Endodermal cell (in vitro differentiated cells): ENCODE data around the gene ANGPTL3. TPM values are rescaled to one million over a fixed set of nuclear protein-coding genes. Genes with fewer than 3 reads are reported as not detected.

Experiments
- DNase-seq: peaks from one replicate; pipeline ENCODE4 v3.0.0-alpha.2; 2017
- H3K27ac ChIP-seq: 2 replicates; pipeline ENCODE4 v1.5.1; 2013; ENCODE audit warnings: mild to moderate bottlenecking, low read depth, low read length, moderate library complexity
- H3K27me3 ChIP-seq: 2 replicates; pipeline ENCODE4 v1.6.1; 2013; ENCODE audit warnings: mild to moderate bottlenecking, low read length, moderate library complexity; ENCODE audit not compliant: insufficient read depth, control insufficient read depth, poor library complexity, severe bottlenecking
- H3K36me3 ChIP-seq: 2 replicates; pipeline ENCODE4 v1.7.0; 2013; ENCODE audit warnings: mild to moderate bottlenecking, low read length, moderate library complexity; ENCODE audit not compliant: control insufficient read depth, insufficient read depth
- H3K4me1 ChIP-seq: one replicate; pipeline ENCODE4 v1.7.0; 2013; ENCODE audit warnings: low read length; ENCODE audit not compliant: control insufficient read depth, insufficient read depth
- H3K4me3 ChIP-seq: 2 replicates; pipeline ENCODE4 v1.5.1; 2013; ENCODE audit warnings: mild to moderate bottlenecking, low read length, moderate library complexity
- H3K9ac ChIP-seq: 2 replicates; pipeline ENCODE4 v1.6.1; 2013; ENCODE audit warnings: mild to moderate bottlenecking, low read length, moderate library complexity; ENCODE audit not compliant: poor library complexity, severe bottlenecking; ENCODE audit errors: extremely low read depth
- H3K9me3 ChIP-seq: 2 replicates; pipeline ENCODE4 v1.6.1; 2013; ENCODE audit warnings: mild to moderate bottlenecking, low read length, moderate library complexity; ENCODE audit not compliant: control insufficient read depth
- H3K27ac Mint-ChIP-seq: 2 replicates; pipeline ENCODE4 v1.8.0; 2020; ENCODE audit warnings: mixed read lengths
- H3K27me3 Mint-ChIP-seq: 2 replicates; pipeline ENCODE4 v1.8.0; 2021; ENCODE audit warnings: mild to moderate bottlenecking, mixed read lengths; ENCODE audit not compliant: insufficient read depth
- H3K36me3 Mint-ChIP-seq: 2 replicates; pipeline ENCODE4 v1.8.0; 2020; ENCODE audit warnings: low read depth, mixed read lengths
- H3K4me1 Mint-ChIP-seq: 2 replicates; pipeline ENCODE4 v1.8.0; 2020; ENCODE audit warnings: mixed read lengths
- H3K4me3 Mint-ChIP-seq: 2 replicates; pipeline ENCODE4 v1.8.0; 2020; ENCODE audit warnings: mild to moderate bottlenecking, moderate library complexity, mixed read lengths
- H3K9me3 Mint-ChIP-seq: 2 replicates; pipeline ENCODE4 v1.8.0; 2020; ENCODE audit warnings: mild to moderate bottlenecking, mixed read lengths
- whole genome bisulfite sequencing, 2 experiments: methylation state at CpG; one replicate each; pipeline versions ENCODE4 v1.1.5 to v1.1.7; 2013; ENCODE audit warnings: missing lambda C conversion rate in 2 of 2, mixed read lengths in 1 of 2; ENCODE audit not compliant: insufficient coverage in 1 of 2, insufficient read length in 1 of 2; 5-methylcytosine and 5-hydroxymethylcytosine counted together
- total RNA-seq, 2 donors: library from RNA; stranded (reverse); fragmentation: NEBNext Ultra II Directional in 1 of 2; extraction: Animal tissue kit (Norgen Biotek cat#: 25700) in 1 of 2; gene quantifications; 2 replicates in 1 of 2; 3 replicates in 1 of 2; pipeline ENCODE4 v1.2.1, GENCODE V29; 2021
- TF ChIP-seq, protein P1 (sequence below): fragments of 200-600 bp; sonication (generic); conservative IDR thresholded peaks from 2 replicates; pipeline ENCODE4 v1.5.0; 2021; ENCODE audit warnings: antibody characterized with exemption, mild to moderate bottlenecking

ANGPTL3 gene
- total RNA-seq, 2 donors from 2014 or later: not detected

DNA sequence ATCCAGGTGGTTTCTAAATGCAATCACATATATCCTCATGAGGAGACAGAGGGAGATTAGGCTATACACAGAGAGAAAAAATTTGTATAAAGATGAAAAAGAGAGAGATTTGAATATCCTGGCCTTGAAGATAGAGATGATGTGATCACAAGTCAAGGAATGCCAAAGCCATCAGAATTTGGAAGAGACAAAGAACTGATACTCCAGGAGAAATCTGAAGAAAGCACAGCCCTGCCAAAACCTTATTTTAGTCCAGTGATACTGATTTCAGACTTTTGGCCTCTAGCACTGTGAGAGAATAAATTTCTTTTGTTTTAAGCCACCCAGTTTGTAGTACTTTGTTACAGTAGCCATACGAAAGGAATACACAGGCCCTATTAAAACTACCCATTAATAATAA, 57.4 kb downstream of the ANGPTL3 start:
- Mint-ChIP-seq H3K36me3 (peaks cover 27% of the 10 kb centered on the region), H3K27ac (no peak overlapping the region), H3K4me1 (no peaks in the 10 kb centered on the region), H3K27me3 (no peaks in the 10 kb centered on the region), H3K4me3 (no peak overlapping the region), H3K9me3 (peaks cover 7% of the 10 kb centered on the region)
- Histone ChIP-seq H3K9me3 (no peaks in the 10 kb centered on the region), H3K9ac (no peak overlapping the region), H3K36me3 (peaks cover 26% of the 10 kb centered on the region), H3K4me3 (no peak overlapping the region), H3K27me3 (no peaks in the 10 kb centered on the region), H3K27ac (no peak overlapping the region), H3K4me1 (no peaks in the 10 kb centered on the region)
- no peak for DNase-seq
- WGBS, 2 experiments: 83% methylated on average over 1 of the region's 1 CpG; no CpG with 5 or more reads in 1 of the 2 experiments
- TF ChIP-seq, protein P1, sequence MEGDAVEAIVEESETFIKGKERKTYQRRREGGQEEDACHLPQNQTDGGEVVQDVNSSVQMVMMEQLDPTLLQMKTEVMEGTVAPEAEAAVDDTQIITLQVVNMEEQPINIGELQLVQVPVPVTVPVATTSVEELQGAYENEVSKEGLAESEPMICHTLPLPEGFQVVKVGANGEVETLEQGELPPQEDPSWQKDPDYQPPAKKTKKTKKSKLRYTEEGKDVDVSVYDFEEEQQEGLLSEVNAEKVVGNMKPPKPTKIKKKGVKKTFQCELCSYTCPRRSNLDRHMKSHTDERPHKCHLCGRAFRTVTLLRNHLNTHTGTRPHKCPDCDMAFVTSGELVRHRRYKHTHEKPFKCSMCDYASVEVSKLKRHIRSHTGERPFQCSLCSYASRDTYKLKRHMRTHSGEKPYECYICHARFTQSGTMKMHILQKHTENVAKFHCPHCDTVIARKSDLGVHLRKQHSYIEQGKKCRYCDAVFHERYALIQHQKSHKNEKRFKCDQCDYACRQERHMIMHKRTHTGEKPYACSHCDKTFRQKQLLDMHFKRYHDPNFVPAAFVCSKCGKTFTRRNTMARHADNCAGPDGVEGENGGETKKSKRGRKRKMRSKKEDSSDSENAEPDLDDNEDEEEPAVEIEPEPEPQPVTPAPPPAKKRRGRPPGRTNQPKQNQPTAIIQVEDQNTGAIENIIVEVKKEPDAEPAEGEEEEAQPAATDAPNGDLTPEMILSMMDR: no peak

Other genes starting within 250 kb of the ANGPTL3 start
- 10 to 100 TPM; 42.5 to 55.8 TPM for gene USP1, start 160.5 kb upstream of the ANGPTL3 start, total RNA-seq
- 10 to 100 TPM; 66.8 to 72.8 TPM for gene DOCK7, start 90.9 kb downstream of the ANGPTL3 start, total RNA-seq
- 10 to 100 TPM; 23.8 to 32.8 TPM for gene ATG4C, start 186.6 kb downstream of the ANGPTL3 start, total RNA-seq